NCI-H748 (cell line): ENCODE data around the gene KRTAP10-9.
"Not testable (repeated sequence)": the region's sequence is repeated elsewhere in the genome, so short reads cannot be mapped to it uniquely, and the experiment has no call there.

Experiments
- DNase-seq: peaks from one replicate; lab custom pipeline; 2025; ENCODE audit not compliant: unreplicated experiment; lab: John Stamatoyannopoulos, UW

Gene KRTAP10-9

GRCh38 chr21:44638506-44639330, 11.8 kb downstream of the KRTAP10-9 start:
- not testable (repeated sequence) for DNase-seq

GRCh38 chr21:44639331-44639655, 12.4 kb downstream of the KRTAP10-9 start:
- DNase-seq: no peak

- DNase-seq: no peak
Observed at GRCh38 chr21:44640761-44641160, 13.9 kb downstream of the KRTAP10-9 start.

- peak; percentile 4 for DNase-seq
Observed at GRCh38 chr21:44643741-44644310, 16.9 kb downstream of the KRTAP10-9 start.

- DNase-seq: no peak
Observed at GRCh38 chr21:44644878-44645277, 18.0 kb downstream of the KRTAP10-9 start.

- DNase-seq: peak; percentile 12
Observed at GRCh38 chr21:44646366-44647221, 19.7 kb downstream of the KRTAP10-9 start, which contains the start of gene KRTAP10-11. Gene KRTAP10-11 (plus strand): TSS chr21:44646414. CDS start chr21:44646459, 45 bp downstream.

GRCh38 chr21:44647222-44647552, 20.3 kb downstream of the KRTAP10-9 start:
- no peak for DNase-seq

- no peak for DNase-seq
Observed at GRCh38 chr21:44648557-44649311, 21.8 kb downstream of the KRTAP10-9 start.

GRCh38 chr21:44649521-44650100, 22.7 kb downstream of the KRTAP10-9 start:
- DNase-seq: no peak

- DNase-seq: no peak
Observed at GRCh38 chr21:44650265-44650972, 23.5 kb downstream of the KRTAP10-9 start.

GRCh38 chr21:44650973-44651675, 24.2 kb downstream of the KRTAP10-9 start:
- DNase-seq: no peak

- no peak for DNase-seq
Observed at GRCh38 chr21:44653123-44653522, 26.2 kb downstream of the KRTAP10-9 start.

- DNase-seq: no peak
Observed at GRCh38 chr21:44653656-44654575, 27.0 kb downstream of the KRTAP10-9 start.

- DNase-seq: no peak
Observed at GRCh38 chr21:44654576-44655175, 27.8 kb downstream of the KRTAP10-9 start, which contains the start of gene KRTAP12-4. Gene KRTAP12-4 (minus strand): TSS chr21:44654659. CDS start chr21:44654614, 45 bp downstream.

GRCh38 chr21:44656868-44657267, 30.0 kb downstream of the KRTAP10-9 start:
- no peak for DNase-seq

- DNase-seq: no peak
Observed at GRCh38 chr21:44657635-44658540, 31.0 kb downstream of the KRTAP10-9 start, which contains the start of gene KRTAP12-3. Gene KRTAP12-3 (plus strand): TSS chr21:44657932. CDS start chr21:44657980, 48 bp downstream.

GRCh38 chr21:44658541-44658910, 31.6 kb downstream of the KRTAP10-9 start:
- no peak for DNase-seq
